HepG2 (cell line): ENCODE data around the gene FAAP100. TPM values are rescaled to one million over a fixed set of nuclear protein-coding genes. Genes with fewer than 3 reads are reported as not detected.
A peak's percentile ranks its signal among the peaks of the same experiment; 100 is the strongest.

Source experiments
- AGO2 ChIP-seq: fragments of 200-400 bp; formaldehyde crosslinking; optimal IDR thresholded peaks from 2 replicates; pipeline ENCODE3; 2017; ENCODE audit warnings: mild to moderate bottlenecking, low read depth, low read length, moderate library complexity
- GATAD1 ChIP-seq: IDR thresholded peaks from 2 replicates; pipeline ENCODE4 v1.6.1; 2016; ENCODE audit warnings: missing genetic modification reagents, missing compliant biosample characterization
- HOXA3 ChIP-seq: sonication (generic); formaldehyde crosslinking; IDR thresholded peaks from 2 replicates; pipeline ENCODE4 v1.5.0; 2020; ENCODE audit warnings: missing genetic modification reagents
- KLF16 ChIP-seq, 2 experiments: sonication (generic) in 1 of 2; formaldehyde crosslinking in 1 of 2; IDR thresholded peaks; 2 replicates each; pipeline versions ENCODE4 v1.6.1 to v1.8.0; 2016 to 2023; ENCODE audit warnings: missing genetic modification reagents in 2 of 2, missing compliant biosample characterization in 1 of 2
- MEIS1 ChIP-seq: sonication (generic); formaldehyde crosslinking; IDR thresholded peaks from 2 replicates; pipeline ENCODE4 v1.9.0; 2021; ENCODE audit warnings: mild to moderate bottlenecking, missing genetic modification reagents, moderate library complexity, borderline replicate concordance
- MEIS2 ChIP-seq: sonication (generic); formaldehyde crosslinking; IDR thresholded peaks from 2 replicates; pipeline ENCODE4 v1.9.0; 2021; ENCODE audit warnings: mild to moderate bottlenecking, missing genetic modification reagents
- SP4 ChIP-seq: sonication (generic); formaldehyde crosslinking; IDR thresholded peaks from 2 replicates; pipeline ENCODE4 v1.8.1; 2023; ENCODE audit warnings: mild to moderate bottlenecking, missing genetic modification reagents
- ZNF318 ChIP-seq: sonication (generic); formaldehyde crosslinking; IDR thresholded peaks from 2 replicates; pipeline ENCODE4 v1.4.0; 2020; ENCODE audit warnings: mild to moderate bottlenecking, missing genetic modification reagents
- ZNF441 ChIP-seq: sonication (generic); formaldehyde crosslinking; IDR thresholded peaks from 2 replicates; pipeline ENCODE4 v1.7.0; 2021; ENCODE audit warnings: missing genetic modification reagents, borderline replicate concordance
- polyA plus RNA-seq, 8 experiments: library from polyadenylated mRNA; depleted of rRNA in 3 of 8; stranded (reverse) in 7 of 8; unstranded in 1 of 8; fragments of >200 nt; fragmentation: Illumina TruSeq in 4 of 8; extraction: Trizol in 4 of 8; gene quantifications; 2 replicates each; pipeline versions ENCODE4 v1.2.1 to v1.2.3, GENCODE V29; 2011 to 2016; ENCODE audit warnings: low read depth in 4 of 8, missing spikeins in 1 of 8, mixed read lengths in 1 of 8; ENCODE audit not compliant: insufficient read depth in 1 of 8
- total RNA-seq, 5 experiments: library from RNA; depleted of rRNA; stranded (reverse); fragments of >200 nt; fragmentation: Illumina TruSeq; extraction: Trizol; gene quantifications; 2 replicates each; pipeline ENCODE4 v1.2.3, GENCODE V29; 2016; ENCODE audit warnings: low read depth in 1 of 5
- TF ChIP-seq, protein P1 (sequence below), 2 experiments: sonication (generic) in 1 of 2; formaldehyde crosslinking in 1 of 2; IDR thresholded peaks; 2 replicates each; pipeline versions ENCODE4 v1.6.1 to v1.9.0; 2014 to 2022; ENCODE audit warnings: antibody characterized with exemption in 1 of 2, borderline replicate concordance in 1 of 2, inconsistent platforms in 1 of 2, low read depth in 1 of 2, missing genetic modification reagents in 1 of 2
- TF ChIP-seq, protein P2 (sequence below): sonication (generic); formaldehyde crosslinking; IDR thresholded peaks from 2 replicates; pipeline ENCODE4 v1.4.0; 2020; ENCODE audit warnings: mild to moderate bottlenecking, missing genetic modification reagents, borderline replicate concordance

The FAAP100 gene
- total and polyA plus RNA-seq, 2 of the 13 experiments (the other 11 are each of a cell fraction or from before 2014, with no cell fraction given) = 7.6 to 20.8 TPM

DNA sequence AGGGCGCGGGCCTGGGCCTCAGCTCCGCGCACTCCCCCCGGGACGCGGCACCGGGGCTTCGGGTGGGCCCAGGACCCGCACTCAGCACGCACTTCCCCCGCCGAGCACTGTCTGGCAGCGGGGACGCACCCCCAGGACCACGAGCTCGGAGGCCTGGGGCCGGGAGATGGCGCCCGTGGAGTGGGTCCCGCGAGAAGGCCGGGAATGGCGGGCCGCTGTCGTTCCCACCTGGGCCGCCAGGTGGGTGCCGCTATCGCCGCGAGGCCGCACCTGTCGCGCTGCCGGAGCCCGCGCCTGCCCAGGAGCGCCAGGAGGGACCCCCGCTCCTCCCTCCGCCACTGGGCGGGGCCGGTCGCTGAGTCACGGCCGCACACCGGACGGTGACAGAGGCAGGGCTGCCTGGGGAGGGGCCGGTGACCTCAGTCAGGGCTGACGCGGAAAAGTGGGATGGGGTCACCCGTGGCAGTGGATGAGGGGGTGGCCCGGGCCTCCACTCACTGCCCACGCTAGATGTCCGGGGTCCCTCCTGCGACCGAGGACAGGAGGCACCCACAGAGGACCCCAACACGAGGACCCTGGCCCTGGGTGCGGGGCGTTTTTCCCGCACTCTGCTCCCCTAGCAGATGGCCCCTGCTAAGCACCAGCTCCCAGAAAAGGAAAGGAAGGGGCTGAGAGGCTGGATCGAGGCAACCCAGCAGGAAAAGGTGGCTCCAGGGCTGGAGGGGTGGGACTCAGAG is 32.7 kb downstream of the FAAP100 start (continued):
- TF ChIP-seq, protein P1, sequence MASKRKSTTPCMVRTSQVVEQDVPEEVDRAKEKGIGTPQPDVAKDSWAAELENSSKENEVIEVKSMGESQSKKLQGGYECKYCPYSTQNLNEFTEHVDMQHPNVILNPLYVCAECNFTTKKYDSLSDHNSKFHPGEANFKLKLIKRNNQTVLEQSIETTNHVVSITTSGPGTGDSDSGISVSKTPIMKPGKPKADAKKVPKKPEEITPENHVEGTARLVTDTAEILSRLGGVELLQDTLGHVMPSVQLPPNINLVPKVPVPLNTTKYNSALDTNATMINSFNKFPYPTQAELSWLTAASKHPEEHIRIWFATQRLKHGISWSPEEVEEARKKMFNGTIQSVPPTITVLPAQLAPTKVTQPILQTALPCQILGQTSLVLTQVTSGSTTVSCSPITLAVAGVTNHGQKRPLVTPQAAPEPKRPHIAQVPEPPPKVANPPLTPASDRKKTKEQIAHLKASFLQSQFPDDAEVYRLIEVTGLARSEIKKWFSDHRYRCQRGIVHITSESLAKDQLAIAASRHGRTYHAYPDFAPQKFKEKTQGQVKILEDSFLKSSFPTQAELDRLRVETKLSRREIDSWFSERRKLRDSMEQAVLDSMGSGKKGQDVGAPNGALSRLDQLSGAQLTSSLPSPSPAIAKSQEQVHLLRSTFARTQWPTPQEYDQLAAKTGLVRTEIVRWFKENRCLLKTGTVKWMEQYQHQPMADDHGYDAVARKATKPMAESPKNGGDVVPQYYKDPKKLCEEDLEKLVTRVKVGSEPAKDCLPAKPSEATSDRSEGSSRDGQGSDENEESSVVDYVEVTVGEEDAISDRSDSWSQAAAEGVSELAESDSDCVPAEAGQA (IDR thresholded peaks at IDR 0.05; ENCODE audit: low read depth) = no peak
- TF ChIP-seq, protein P1 (CRISPR knock-in tag; IDR thresholded peaks at IDR 0.05; ENCODE audit: borderline replicate concordance) = no peak
- TF ChIP-seq ZNF441 (CRISPR knock-in tag) (peak; percentile 29; the same call in 1 of the 2 replicates), HOXA3 (CRISPR knock-in tag) (peak; percentile 18; the same call in 1 of the 2 replicates), SP4 (CRISPR knock-in tag) (peak; percentile 33; the same call in 1 of the 2 replicates), AGO2 (peak; percentile 54), KLF16 (CRISPR knock-in tag; IDR thresholded peaks at IDR 0.05) (peak in 1 of 2 experiments; percentile 57; a peak in 1 of 4 replicates), MEIS2 (CRISPR knock-in tag) (no peak), MEIS1 (CRISPR knock-in tag) (0 out of 2 replicates have a peak, but pooled peaks have one; percentile 40), GATAD1 (CRISPR knock-in tag) (peak; percentile 26; the same call in 1 of the 2 replicates), ZNF318 (CRISPR knock-in tag) (peak; percentile 48; the same call in 1 of the 2 replicates)
- TF ChIP-seq, protein P2, sequence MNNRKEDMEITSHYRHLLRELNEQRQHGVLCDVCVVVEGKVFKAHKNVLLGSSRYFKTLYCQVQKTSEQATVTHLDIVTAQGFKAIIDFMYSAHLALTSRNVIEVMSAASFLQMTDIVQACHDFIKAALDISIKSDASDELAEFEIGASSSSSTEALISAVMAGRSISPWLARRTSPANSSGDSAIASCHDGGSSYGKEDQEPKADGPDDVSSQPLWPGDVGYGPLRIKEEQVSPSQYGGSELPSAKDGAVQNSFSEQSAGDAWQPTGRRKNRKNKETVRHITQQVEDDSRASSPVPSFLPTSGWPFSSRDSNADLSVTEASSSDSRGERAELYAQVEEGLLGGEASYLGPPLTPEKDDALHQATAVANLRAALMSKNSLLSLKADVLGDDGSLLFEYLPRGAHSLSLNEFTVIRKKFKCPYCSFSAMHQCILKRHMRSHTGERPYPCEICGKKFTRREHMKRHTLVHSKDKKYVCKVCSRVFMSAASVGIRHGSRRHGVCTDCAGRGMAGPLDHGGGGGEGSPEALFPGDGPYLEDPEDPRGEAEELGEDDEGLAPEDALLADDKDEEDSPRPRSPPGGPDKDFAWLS (CRISPR knock-in tag) = peak; percentile 84; the same call in 1 of the 2 replicates
